K562 (cell line): ENCODE results near the gene ENTPD6.

Source experiments
- ATF3 ChIP-seq, 2 experiments: fragments of 450-650 bp in 1 of 2; sonication (generic) in 1 of 2; formaldehyde crosslinking in 1 of 2; IDR thresholded peaks in 1 of 2; conservative IDR thresholded peaks in 1 of 2; 2 replicates each; pipeline versions ENCODE4 v1.6.1 to v1.8.1; 2016 to 2023; ENCODE audit warnings: mild to moderate bottlenecking in 2 of 2, moderate library complexity in 2 of 2, inconsistent platforms in 1 of 2, missing genetic modification reagents in 1 of 2
- CHD2 ChIP-seq: IDR thresholded peaks from 2 replicates; pipeline ENCODE4 v1.6.1; 2011; ENCODE audit warnings: low read depth, low read length
- MAX ChIP-seq: sonication (generic); formaldehyde crosslinking; IDR thresholded peaks from 2 replicates; pipeline ENCODE4 v1.9.0; 2022; ENCODE audit warnings: mild to moderate bottlenecking, missing genetic modification reagents
- NRF1 ChIP-seq, 2 experiments: fragments of 450-650 bp; IDR thresholded peaks in 1 of 2; conservative IDR thresholded peaks in 1 of 2; 2 replicates each; pipeline ENCODE4 v1.6.1; 2014; ENCODE audit warnings: mild to moderate bottlenecking in 2 of 2
- ZNF274 ChIP-seq: IDR thresholded peaks from 2 replicates; pipeline ENCODE4 v1.6.1; 2011; ENCODE audit warnings: low read depth, mild to moderate bottlenecking, low read length, moderate library complexity, borderline replicate concordance

- TF ChIP-seq MAX (CRISPR knock-in tag) (no peak), ZNF274 (no peak), ATF3 (IDR thresholded peaks at IDR 0.05) (no peak), ATF3 (CRISPR knock-in tag; conservative IDR thresholded peaks at IDR 0.05) (no peak), NRF1 (conservative IDR thresholded peaks at IDR 0.05 in 1 of 2, IDR thresholded peaks at IDR 0.05 in 1 of 2) (no peak), CHD2 (no peak)
Observed at GRCh38 chr20:25221592-25222460, 26.3 kb downstream of the ENTPD6 start.
